Measurements from ENCODE around the gene CA10. TPM values are rescaled to one million over a fixed set of nuclear protein-coding genes. Genes with fewer than 3 reads are reported as not detected.

The CA10 gene
- total and polyA plus RNA-seq, 2 donors (not counting 1 experiment from before 2014, with no cell fraction given): not detected

GRCh38 chr17:51888816-51889215, 269.7 kb downstream of the CA10 start:
- H3K4me2 ChIP-seq (replicated peaks; ENCODE audit: low read depth, low read length, poor library complexity, severe bottlenecking): no peak overlapping the region
- ChIA-PET POLR2A (no interaction called here), CTCF (no interaction called here)
- H2AFZ ChIP-seq (ENCODE audit: insufficient read depth, low read depth, low read length, poor library complexity, severe bottlenecking): no peak overlapping the region
- no peaks in the 10 kb centered on the region for H3K36me3 ChIP-seq (replicated peaks in 1 of 2; ENCODE audit: control extremely low read depth in 1 of 2, control insufficient read depth in 1 of 2, extremely low read depth in 1 of 2, insufficient read depth in 2 of 2, low read length in 1 of 2)
- DNase-seq: no peak
- no peak for ATAC-seq (ENCODE audit: low read depth)
- H3K4me1 Mint-ChIP-seq: no peaks in the 10 kb centered on the region
- H3K27ac Mint-ChIP-seq: no peak overlapping the region
- no peak for TF ChIP-seq EZH2 (IDR thresholded peaks at IDR 0.05; ENCODE audit: borderline replicate concordance, insufficient read depth, low read depth, low read length, poor library complexity, severe bottlenecking)
- no peak for TF ChIP-seq CTCF (IDR thresholded peaks at IDR 0.05)
- no peaks in the 10 kb centered on the region for H3K27me3 ChIP-seq (replicated peaks in 1 of 4; ENCODE audit: control extremely low read depth in 1 of 4, control insufficient read depth in 3 of 4, insufficient read depth in 4 of 4, low read length in 3 of 4)
- H3K79me2 ChIP-seq (ENCODE audit: control insufficient read depth, insufficient read depth, low read length): no peaks in the 10 kb centered on the region
- no peaks in the 10 kb centered on the region for H3K4me1 ChIP-seq (ENCODE audit: control insufficient read depth in 2 of 2, insufficient read depth in 2 of 2, low read length in 2 of 2)
- intact Hi-C loops (cut with micrococcal nuclease): no loop called here
- H3K9me3 Mint-ChIP-seq (ENCODE audit: insufficient read depth): no peaks in the 10 kb centered on the region
- H4K20me1 ChIP-seq (ENCODE audit: control insufficient read depth, insufficient read depth, low read length, poor library complexity, severe bottlenecking): no peaks in the 10 kb centered on the region
- no peak overlapping the region for H3K9ac ChIP-seq (ENCODE audit: low read length)
- H3K4me3 Mint-ChIP-seq: no peak overlapping the region
- no peaks in the 10 kb centered on the region for H3K27me3 Mint-ChIP-seq
- H3K27ac ChIP-seq (ENCODE audit: low read length in 2 of 2): no peak overlapping the region
- 57% methylated on average over 1 of the region's 2 CpGs for WGBS (ENCODE audit: insufficient coverage)
- peaks cover 0 to 2% (median 0%) of the 10 kb centered on the region in 3 donors for H3K9me3 ChIP-seq (ENCODE audit: control extremely low read depth in 1 of 3, control insufficient read depth in 2 of 3, insufficient read depth in 1 of 3, low read length in 2 of 3)
- H3K4me3 ChIP-seq (ENCODE audit: control extremely low read depth in 1 of 5, extremely low read depth in 1 of 5, insufficient read depth in 1 of 5, low read depth in 2 of 5, low read length in 4 of 5): no peak overlapping the region

- Histone ChIP-seq H3K27me3 (replicated peaks in 1 of 4; ENCODE audit: control extremely low read depth in 1 of 4, control insufficient read depth in 3 of 4, insufficient read depth in 4 of 4, low read length in 3 of 4) (no peaks in the 10 kb centered on the region), H3K4me3 (ENCODE audit: control extremely low read depth in 1 of 5, extremely low read depth in 1 of 5, insufficient read depth in 1 of 5, low read depth in 2 of 5, low read length in 4 of 5) (no peak overlapping the region), H3K36me3 (replicated peaks in 1 of 2; ENCODE audit: control extremely low read depth in 1 of 2, control insufficient read depth in 1 of 2, extremely low read depth in 1 of 2, insufficient read depth in 2 of 2, low read length in 1 of 2) (no peaks in the 10 kb centered on the region), H3K4me1 (ENCODE audit: control insufficient read depth in 2 of 2, insufficient read depth in 2 of 2, low read length in 2 of 2) (no peaks in the 10 kb centered on the region), H3K4me2 (replicated peaks; ENCODE audit: low read depth, low read length, poor library complexity, severe bottlenecking) (no peak overlapping the region), H3K9ac (ENCODE audit: low read length) (no peak overlapping the region), H4K20me1 (ENCODE audit: control insufficient read depth, insufficient read depth, low read length, poor library complexity, severe bottlenecking) (no peaks in the 10 kb centered on the region), H3K9me3 (ENCODE audit: control extremely low read depth in 1 of 3, control insufficient read depth in 2 of 3, insufficient read depth in 1 of 3, low read length in 2 of 3) (no peaks in the 10 kb centered on the region), H3K79me2 (ENCODE audit: control insufficient read depth, insufficient read depth, low read length) (no peaks in the 10 kb centered on the region), H3K27ac (ENCODE audit: low read length in 2 of 2) (no peak overlapping the region), H2AFZ (ENCODE audit: insufficient read depth, low read depth, low read length, poor library complexity, severe bottlenecking) (no peak overlapping the region)
- TF ChIP-seq CTCF (IDR thresholded peaks at IDR 0.05) (no peak), EZH2 (IDR thresholded peaks at IDR 0.05; ENCODE audit: borderline replicate concordance, insufficient read depth, low read depth, low read length, poor library complexity, severe bottlenecking) (no peak)
- DNase-seq (no peak), ATAC-seq (ENCODE audit: low read depth) (no peak)
- no peaks in the 10 kb centered on the region for H3K27me3 Mint-ChIP-seq
- intact Hi-C loops (cut with micrococcal nuclease): no loop called here
- H3K9me3 Mint-ChIP-seq (ENCODE audit: insufficient read depth): no peaks in the 10 kb centered on the region
- H3K4me3 Mint-ChIP-seq: no peak overlapping the region
- ChIA-PET CTCF (no interaction called here), POLR2A (no interaction called here)
- H3K27ac Mint-ChIP-seq: no peak overlapping the region
- no peaks in the 10 kb centered on the region for H3K4me1 Mint-ChIP-seq
Measured at GRCh38 chr17:51876986-51877385, 281.5 kb downstream of the CA10 start.
